Mucosa of rectum (tissue), 2 donors: ENCODE measurements around the gene MBLAC2.

Source experiments
- H3K27ac ChIP-seq, 2 donors: one replicate each; pipeline ENCODE4 v1.7.0; 2013; ENCODE audit warnings: inconsistent platforms in 2 of 2, low read depth in 2 of 2, low read length in 2 of 2
- H3K27me3 ChIP-seq, 2 donors: one replicate each; pipeline ENCODE4 v1.7.0; 2013; ENCODE audit warnings: low read length in 2 of 2; ENCODE audit not compliant: control insufficient read depth in 2 of 2, insufficient read depth in 2 of 2
- H3K36me3 ChIP-seq, 2 donors: one replicate each; pipeline ENCODE4 v1.7.0; 2013; ENCODE audit warnings: low read length in 2 of 2; ENCODE audit not compliant: control insufficient read depth in 2 of 2, insufficient read depth in 2 of 2
- H3K4me1 ChIP-seq, 2 donors: one replicate each; pipeline ENCODE4 v1.7.0; 2013; ENCODE audit warnings: low read length in 2 of 2, mild to moderate bottlenecking in 1 of 2; ENCODE audit not compliant: control insufficient read depth in 2 of 2, insufficient read depth in 2 of 2
- H3K4me3 ChIP-seq, 2 donors: one replicate each; pipeline ENCODE4 v1.7.0; 2013; ENCODE audit warnings: low read length in 2 of 2
- H3K9ac ChIP-seq, 2 donors: one replicate each; pipeline ENCODE4 v1.7.0; 2013; ENCODE audit warnings: low read length in 2 of 2, low read depth in 1 of 2, mild to moderate bottlenecking in 1 of 2
- H3K9me3 ChIP-seq, 2 donors: one replicate each; pipeline ENCODE4 v1.7.0; 2013; ENCODE audit warnings: low read length in 2 of 2; ENCODE audit not compliant: control insufficient read depth in 2 of 2
- donor health status: healthy.
- donor health status: Normal muscosa, but diverticular disease.

The MBLAC2 gene

DNA sequence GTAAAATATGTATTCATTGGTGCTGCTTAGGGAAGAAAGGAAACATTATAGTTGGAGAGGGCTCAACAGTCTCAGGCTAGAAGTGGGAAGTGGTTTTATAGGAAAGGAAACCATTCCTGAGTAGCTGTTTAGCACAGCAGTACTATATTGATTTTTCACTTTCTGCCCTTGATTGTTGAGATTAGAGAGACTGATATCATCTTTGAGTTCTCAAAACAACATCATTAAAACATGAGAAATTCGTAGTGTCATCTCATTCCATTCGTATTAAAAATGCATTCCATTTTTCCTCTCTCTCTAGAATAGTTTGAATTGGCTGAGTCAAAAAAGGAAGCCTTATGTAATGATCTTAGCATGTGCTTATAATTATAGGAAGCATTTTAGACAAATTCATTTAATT, 14.2 kb upstream of the MBLAC2 start:
- H3K27ac ChIP-seq = no peak overlapping the region
- no peaks in the 10 kb centered on the region for H3K4me1 ChIP-seq
- H3K9me3 ChIP-seq = no peaks in the 10 kb centered on the region
- H3K9ac ChIP-seq = no peak overlapping the region
- H3K27me3 ChIP-seq = no peaks in the 10 kb centered on the region
- no peaks in the 10 kb centered on the region for H3K36me3 ChIP-seq
- no peak overlapping the region for H3K4me3 ChIP-seq

DNA sequence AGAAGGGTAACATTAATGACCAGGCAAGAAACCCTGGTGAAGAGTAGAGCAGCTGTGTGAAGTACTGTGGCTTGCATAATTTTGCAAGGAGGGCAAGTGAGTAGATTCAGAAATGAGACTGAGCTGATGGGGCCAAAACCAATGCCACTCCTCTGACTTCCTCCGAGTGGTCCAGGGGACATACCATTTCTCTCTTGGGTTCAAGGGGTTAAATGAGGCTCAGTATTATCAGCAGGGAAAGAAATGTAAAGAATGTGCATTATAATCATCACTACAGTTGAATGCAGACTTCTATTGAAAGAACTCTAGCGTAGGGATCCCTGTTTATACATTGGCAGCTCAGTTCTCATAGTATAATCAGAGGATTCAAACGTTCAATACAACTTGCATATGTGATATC, 10.0 kb upstream of the MBLAC2 start:
- H3K9me3 ChIP-seq = no peaks in the 10 kb centered on the region
- H3K36me3 ChIP-seq = no peaks in the 10 kb centered on the region
- H3K4me1 ChIP-seq = no peaks in the 10 kb centered on the region
- H3K27me3 ChIP-seq = no peaks in the 10 kb centered on the region
- no peak overlapping the region for H3K4me3 ChIP-seq
- no peak overlapping the region for H3K27ac ChIP-seq
- H3K9ac ChIP-seq = no peak overlapping the region

DNA sequence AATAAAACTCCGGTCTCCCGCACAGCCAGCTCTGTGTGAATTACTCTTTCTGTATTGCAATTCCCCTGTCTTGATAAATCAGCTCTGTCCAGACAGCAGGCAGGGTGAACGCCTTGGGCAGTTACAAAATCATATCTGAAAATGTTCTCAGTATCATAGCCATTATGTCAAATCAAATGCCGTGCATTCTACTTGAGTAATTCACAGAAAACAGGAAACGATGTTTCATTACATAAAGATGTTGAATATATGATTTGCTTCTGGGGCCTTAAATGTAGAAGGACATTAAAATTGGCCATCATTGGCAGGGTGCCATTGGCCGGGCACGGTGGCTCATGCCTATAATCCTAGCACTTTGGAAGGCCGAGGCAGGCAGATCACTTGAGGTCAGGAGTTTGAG, 8.6 kb upstream of the MBLAC2 start:
- H3K27me3 ChIP-seq = no peaks in the 10 kb centered on the region
- H3K9ac ChIP-seq = no peak overlapping the region
- no peaks in the 10 kb centered on the region for H3K36me3 ChIP-seq
- no peak overlapping the region for H3K4me3 ChIP-seq
- no peak overlapping the region for H3K27ac ChIP-seq
- no peaks in the 10 kb centered on the region for H3K9me3 ChIP-seq
- no peaks in the 10 kb centered on the region for H3K4me1 ChIP-seq

DNA sequence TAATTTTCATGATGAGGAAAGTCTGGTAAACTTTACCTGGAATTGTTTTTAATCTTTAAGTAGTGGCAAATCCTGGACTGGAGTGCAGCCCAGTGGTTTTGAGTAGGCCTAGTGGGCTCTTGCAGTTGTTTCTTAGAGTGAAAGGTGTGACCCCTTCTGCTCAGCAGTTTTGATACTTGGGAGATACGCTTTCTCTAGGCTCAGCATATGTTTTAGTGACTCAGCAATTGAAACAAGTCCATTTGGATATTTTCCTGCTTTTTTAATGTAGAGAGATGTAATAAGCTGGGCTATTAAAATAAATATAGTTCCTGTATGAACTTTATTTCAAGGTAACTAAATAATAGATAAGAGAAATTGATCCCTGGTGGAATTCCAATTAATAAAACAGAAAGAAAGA, 6.1 kb upstream of the MBLAC2 start:
- no peaks in the 10 kb centered on the region for H3K36me3 ChIP-seq
- H3K27ac ChIP-seq = no peak overlapping the region
- H3K4me1 ChIP-seq = no peaks in the 10 kb centered on the region
- H3K9ac ChIP-seq = no peak overlapping the region
- H3K9me3 ChIP-seq = no peaks in the 10 kb centered on the region
- no peak overlapping the region for H3K4me3 ChIP-seq
- H3K27me3 ChIP-seq = no peaks in the 10 kb centered on the region

DNA sequence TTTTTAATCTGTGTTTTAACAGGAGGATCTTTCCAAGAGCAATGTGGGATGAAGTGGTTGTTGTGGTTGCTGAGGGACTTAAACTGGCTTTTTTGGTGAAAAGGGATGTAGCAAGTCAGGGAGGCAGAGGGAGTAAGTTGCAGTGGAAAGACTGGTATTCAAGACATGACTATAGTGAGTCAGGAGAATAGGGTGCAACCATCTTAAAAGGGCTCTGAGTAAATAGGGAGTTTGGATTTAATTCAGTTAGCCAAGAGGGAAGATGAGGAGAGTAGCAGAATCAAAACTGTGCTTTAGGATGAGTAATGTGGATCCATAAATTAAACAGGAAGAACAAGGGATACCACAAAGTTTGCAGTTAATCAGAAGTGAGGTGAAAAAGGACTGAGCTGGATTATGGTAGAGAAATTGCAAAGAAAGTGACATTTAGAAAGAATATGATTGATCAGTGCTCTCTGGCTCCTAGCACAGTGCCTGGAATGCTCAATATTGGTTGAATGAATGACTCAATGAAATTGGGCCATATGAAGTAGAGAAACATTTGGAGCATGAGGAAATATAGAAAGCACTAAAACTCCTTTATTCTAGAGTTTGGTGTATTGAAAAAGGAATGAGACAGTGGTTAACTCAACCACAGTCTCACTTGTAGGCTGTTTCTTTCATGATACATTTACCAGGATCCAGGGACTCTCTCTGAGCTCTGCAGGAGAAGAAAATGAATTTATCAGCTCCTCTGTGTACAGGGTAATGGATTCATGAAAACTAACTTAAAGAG, 5.2 kb upstream of the MBLAC2 start:
- Histone ChIP-seq H3K9ac (no peak overlapping the region), H3K4me3 (no peak overlapping the region), H3K4me1 (peaks cover 0 to 3% of the 10 kb centered on the region in 2 donors), H3K36me3 (no peaks in the 10 kb centered on the region), H3K9me3 (no peaks in the 10 kb centered on the region), H3K27me3 (no peaks in the 10 kb centered on the region), H3K27ac (no peak overlapping the region)

DNA sequence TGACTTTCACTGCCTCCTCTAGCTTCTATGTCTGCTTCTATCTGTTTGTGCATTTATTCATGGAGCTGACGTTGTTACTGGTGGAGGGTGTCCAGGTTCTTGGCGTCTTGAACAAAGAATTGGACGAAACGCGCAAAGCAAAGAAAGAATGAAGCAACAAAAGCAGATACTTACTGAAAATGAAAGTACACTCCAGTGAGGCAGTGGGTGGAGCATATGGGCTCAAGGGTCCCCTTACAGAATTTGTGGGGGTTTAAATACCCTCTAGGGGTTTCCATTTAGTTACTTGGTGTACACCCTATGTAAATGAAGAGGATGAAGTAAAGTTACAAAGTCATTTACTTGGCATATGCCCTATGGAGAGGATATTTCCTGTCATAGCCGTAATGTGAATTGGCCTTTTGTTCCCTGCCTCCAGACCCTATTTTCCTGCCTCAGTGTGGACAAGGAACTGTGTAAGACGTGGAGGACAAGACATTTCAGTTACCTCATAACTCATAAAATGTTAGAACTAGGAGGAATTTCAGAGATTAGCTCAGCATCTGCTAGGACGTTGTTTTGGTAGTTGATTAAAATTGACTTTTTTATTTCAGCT, 3.1 kb upstream of the MBLAC2 start:
- no peaks in the 10 kb centered on the region for H3K36me3 ChIP-seq
- H3K9ac ChIP-seq = no peak overlapping the region
- no peaks in the 10 kb centered on the region for H3K9me3 ChIP-seq
- peaks cover 7 to 14% of the 10 kb centered on the region in 2 donors for H3K4me1 ChIP-seq
- no peak overlapping the region for H3K27ac ChIP-seq
- H3K4me3 ChIP-seq = peak overlapping the region in 1 of 2 donors; percentile 3
- H3K27me3 ChIP-seq = no peaks in the 10 kb centered on the region

DNA sequence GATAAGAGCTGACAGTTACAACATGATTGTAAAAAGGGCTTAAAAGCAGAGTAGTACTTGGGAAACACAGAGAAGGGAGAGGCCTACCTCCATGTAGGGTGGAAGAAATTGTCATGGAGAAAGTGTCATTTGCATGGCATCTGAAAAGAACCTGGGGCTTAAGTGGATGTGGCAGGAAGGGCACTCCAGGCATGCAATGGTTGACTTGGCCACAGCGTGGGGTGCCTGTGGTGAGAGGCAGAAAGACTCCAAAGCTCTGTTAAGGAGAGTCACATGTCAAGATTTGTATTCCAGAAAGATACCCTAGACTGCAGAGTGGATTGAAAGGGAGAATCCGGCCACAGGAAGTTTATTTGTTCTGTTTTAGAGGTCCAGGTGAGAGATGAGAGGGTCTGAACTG, 2.5 kb upstream of the MBLAC2 start:
- Histone ChIP-seq H3K9me3 (no peaks in the 10 kb centered on the region), H3K27me3 (no peaks in the 10 kb centered on the region), H3K36me3 (no peaks in the 10 kb centered on the region), H3K4me1 (peaks cover 7 to 14% of the 10 kb centered on the region in 2 donors), H3K9ac (no peak overlapping the region), H3K4me3 (peak overlapping the region in 1 of 2 donors; percentile 3), H3K27ac (no peak overlapping the region)

DNA sequence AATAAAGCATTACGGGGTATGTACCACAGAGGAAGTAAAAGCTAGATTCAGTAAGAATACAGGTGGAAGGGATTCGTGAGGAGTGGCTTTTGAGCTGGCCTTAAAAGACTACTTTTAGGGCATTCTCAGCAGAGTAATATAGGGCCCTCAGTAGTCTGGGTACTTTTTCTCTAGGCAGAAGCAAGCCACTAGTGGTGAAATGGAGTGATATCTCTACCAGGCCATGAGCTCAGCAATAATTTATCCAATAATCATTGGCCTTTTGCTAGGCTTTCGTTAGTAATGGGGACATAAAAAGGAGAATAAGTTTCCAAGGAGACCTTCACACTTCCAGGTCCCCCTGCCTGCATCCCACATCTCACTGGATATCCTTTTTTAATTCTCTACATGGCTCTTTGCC, 1.8 kb upstream of the MBLAC2 start:
- Histone ChIP-seq H3K27me3 (no peaks in the 10 kb centered on the region), H3K4me3 (no peak overlapping the region), H3K27ac (no peak overlapping the region), H3K9ac (no peak overlapping the region), H3K4me1 (peaks cover 7 to 14% of the 10 kb centered on the region in 2 donors), H3K36me3 (no peaks in the 10 kb centered on the region), H3K9me3 (no peaks in the 10 kb centered on the region)

DNA sequence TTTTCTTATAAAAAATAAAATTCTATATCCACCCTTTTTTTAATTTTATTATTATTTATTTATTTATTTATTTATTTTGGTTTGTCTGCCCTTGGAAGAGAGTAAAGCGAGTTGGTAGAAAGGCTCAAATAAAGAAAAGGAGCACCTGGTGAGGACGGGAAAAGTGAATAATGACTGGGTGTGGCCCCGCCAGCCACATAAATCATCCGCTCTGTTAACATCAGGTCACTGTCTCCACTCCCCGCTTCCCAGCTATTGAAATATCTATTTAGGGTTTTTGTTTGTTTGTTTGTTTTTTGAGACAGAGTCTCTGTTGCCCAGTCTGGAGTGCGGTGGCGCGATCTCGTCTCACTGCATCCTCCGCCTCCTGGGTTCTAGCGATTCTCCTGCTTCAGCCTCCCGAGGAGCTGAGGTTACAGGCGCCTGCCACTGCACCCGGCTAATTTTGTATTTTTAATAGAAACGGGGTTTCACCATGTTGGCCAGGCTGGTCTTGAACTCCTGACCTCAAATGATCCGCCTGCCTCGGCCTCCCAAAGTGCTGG, 937 bp upstream of the MBLAC2 start:
- H3K27ac ChIP-seq = no peak overlapping the region
- no peaks in the 10 kb centered on the region for H3K27me3 ChIP-seq
- H3K4me1 ChIP-seq = peaks cover 7 to 14% of the 10 kb centered on the region in 2 donors
- no peaks in the 10 kb centered on the region for H3K9me3 ChIP-seq
- no peak overlapping the region for H3K9ac ChIP-seq
- no peaks in the 10 kb centered on the region for H3K36me3 ChIP-seq
- H3K4me3 ChIP-seq = peak overlapping the region in 1 of 2 donors; percentile 91

DNA sequence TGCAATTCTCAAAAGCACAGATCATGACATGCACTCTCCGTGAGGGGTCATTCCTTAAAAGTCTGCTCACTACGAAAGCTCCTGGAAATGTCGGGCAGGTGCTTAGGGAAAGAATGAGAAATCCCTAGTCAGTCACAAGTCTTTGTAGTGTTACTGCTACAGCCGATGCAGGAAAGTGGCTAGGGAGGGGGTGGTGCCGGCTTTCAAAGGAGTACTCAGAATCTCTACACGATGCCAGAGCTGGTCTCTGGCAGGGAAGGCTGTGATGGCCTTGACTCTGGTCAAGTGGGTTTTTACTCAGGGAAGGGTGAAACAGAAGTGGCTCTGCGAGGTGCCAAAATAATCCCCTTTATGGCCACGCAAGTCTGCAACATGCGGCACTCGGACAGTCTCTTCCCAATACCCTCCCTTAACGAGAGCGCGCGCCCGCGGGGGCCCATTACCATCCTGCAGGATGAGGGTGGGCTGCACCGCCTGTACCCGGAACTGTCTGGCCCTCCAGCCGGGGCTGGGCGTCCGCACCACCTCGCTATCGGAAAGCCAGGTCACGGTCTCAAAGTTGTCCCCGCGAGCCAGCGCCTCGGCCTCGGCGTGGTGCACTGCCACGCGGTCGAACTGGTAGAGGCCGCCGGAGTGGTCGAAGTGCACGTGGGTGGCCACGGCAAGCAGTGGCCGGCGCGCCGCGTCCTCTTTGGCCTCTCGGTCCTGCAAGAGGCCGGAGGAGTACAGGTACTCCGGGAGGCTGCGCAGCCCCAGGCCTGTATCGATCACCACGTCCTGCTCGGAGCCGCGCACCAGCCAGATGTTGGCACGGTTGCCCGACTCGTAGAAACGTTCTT, 956 bp downstream of the MBLAC2 start:
- Histone ChIP-seq H3K27me3 (no peaks in the 10 kb centered on the region), H3K9ac (peak overlapping the region; percentile 80 to 82), H3K4me3 (peak overlapping the region; percentile 91 to 100), H3K36me3 (no peaks in the 10 kb centered on the region), H3K4me1 (peaks cover 7 to 14% of the 10 kb centered on the region in 2 donors), H3K27ac (peak overlapping the region; percentile 80 to 86), H3K9me3 (no peaks in the 10 kb centered on the region)
